Frontal cortex (tissue), 4 donors: Measurements from ENCODE around the gene UST. TPM values are rescaled to one million over a fixed set of nuclear protein-coding genes. Genes with fewer than 3 reads are reported as not detected.
A peak's percentile ranks its signal among the peaks of the same experiment; 100 is the strongest.
"Not testable (repeated sequence)": the region's sequence is repeated elsewhere in the genome, so short reads cannot be mapped to it uniquely, and the experiment has no call there.

Experiments
- DNase-seq, 2 donors: peaks; one replicate each; pipeline ENCODE4 v3.0.0; 2012; ENCODE audit warnings: low spot score in 2 of 2
- FAIRE-seq: peaks from 2 replicates; lab custom pipeline; 2012; peaks lifted over from hg19 to GRCh38; lab: Jason Lieb, UNC
- total RNA-seq: library from RNA; depleted of rRNA; stranded (reverse); fragments of >200 nt; gene quantifications from one replicate; pipeline ENCODE4 v1.2.3, GENCODE V29; 2014
- donor health status: control.
- donor health status: control.
- donor health status: control.

Gene UST
- total RNA-seq, 1 donor from 2014 or later, result 39.5 TPM

DNA sequence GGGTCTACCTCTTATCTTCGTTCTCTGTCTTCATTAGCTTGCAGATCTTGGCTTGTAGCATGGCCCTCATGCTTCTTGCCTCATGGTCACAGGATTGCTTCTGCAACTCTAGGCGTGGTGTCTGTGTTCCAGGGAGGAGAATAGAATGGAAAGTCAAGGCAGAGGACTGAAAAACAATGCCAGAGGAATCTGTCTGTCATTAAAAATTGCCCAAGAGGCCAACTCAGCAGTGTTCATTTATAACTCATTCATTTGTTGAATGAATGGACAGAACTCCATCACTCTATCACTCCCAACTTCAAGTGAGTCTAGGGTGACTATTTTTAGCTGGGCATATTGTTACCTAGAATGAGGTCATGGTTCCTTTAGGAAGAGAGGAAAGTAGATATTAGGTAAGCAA is 179.6 kb downstream of the UST start:
- DNase-seq (no peak), FAIRE-seq (no peak)

DNA sequence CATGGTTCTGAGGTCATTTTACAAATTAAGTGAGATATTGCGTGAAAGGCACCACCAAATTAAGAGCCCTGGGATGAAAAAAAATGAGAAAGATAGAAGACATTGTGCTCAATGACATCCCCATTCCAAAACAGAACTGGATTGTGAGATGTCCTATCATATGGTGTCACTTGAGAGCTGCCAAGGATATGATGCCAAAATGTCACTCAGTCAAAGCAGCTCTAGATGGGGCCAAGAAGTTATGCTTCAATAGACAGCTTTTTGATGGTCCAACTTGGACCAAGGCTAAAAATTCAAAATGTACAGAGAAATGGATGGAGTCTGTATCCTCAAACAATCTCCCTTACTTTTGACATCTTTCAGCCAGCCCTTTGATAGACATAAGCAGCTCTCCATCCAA is 180.8 kb downstream of the UST start:
- FAIRE-seq, result no peak
- DNase-seq, result no peak

DNA sequence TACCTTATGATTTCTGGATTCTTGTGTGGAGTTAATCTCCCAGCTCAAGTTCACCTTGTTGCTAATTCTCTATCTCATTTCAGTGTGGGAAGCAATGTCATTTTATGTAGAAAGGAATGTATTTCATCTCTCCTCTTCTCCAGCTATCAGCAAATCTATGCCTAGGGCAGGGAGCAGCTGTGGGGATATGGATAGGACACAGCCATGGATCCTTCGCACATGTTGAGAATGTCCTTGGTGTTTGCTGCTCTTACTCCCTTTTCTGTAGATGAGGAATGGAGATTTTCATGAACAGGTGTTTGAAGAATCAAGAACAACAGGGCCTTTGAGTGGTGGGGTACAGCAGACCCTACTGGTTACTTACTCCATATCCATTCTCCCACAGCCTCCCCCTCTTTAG is 182.0 kb downstream of the UST start:
- no peak for FAIRE-seq
- DNase-seq, result no peak

DNA sequence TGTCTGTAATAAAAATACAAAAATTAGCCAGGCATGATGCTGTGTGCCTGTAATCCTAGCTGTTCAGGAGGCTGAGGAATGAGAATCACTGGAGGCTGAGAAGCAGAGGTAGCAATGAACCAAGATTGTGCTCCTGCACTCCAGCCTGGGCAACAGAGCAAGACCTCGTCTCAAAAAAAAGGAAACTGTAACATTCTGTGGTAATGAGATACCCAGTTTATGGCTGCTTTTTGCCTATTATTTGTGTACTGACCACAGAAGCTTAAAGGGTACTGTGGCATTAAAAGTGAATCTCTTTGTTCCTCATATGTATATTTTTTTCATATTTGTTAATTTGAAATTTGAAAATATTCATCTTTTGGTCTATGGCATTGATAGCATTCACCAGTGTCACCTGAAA is 185.4 kb downstream of the UST start:
- no peak for FAIRE-seq

GRCh38 chr6:148932731-148933130 is 185.9 kb downstream of the UST start:
- FAIRE-seq, result no peak
- DNase-seq, result no peak

More for the DNA sequence above, 185.4 kb downstream of the UST start:
- no peak for DNase-seq

GRCh38 chr6:148934539-148934938 is 187.7 kb downstream of the UST start:
- DNase-seq (no peak), FAIRE-seq (no peak)

DNA sequence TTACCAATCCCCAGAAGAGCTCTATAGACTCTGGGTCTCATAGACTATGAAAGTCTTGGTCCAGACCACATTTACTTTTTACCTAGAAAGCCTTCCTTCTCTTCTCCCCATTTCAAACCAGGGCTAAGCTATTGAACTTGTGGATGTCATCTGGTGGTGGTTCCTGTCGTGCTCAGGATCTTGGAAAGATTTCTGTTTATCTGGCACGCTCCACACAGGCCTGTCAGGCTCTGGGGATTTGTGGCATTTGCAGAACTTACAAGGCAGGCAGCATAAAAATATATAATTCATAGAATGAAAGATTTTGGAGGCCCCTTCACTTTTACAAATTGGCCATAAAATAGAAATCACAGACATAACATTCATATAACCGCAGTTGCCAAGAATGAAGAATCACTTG is 188.1 kb downstream of the UST start:
- FAIRE-seq (no peak), DNase-seq (no peak)

DNA sequence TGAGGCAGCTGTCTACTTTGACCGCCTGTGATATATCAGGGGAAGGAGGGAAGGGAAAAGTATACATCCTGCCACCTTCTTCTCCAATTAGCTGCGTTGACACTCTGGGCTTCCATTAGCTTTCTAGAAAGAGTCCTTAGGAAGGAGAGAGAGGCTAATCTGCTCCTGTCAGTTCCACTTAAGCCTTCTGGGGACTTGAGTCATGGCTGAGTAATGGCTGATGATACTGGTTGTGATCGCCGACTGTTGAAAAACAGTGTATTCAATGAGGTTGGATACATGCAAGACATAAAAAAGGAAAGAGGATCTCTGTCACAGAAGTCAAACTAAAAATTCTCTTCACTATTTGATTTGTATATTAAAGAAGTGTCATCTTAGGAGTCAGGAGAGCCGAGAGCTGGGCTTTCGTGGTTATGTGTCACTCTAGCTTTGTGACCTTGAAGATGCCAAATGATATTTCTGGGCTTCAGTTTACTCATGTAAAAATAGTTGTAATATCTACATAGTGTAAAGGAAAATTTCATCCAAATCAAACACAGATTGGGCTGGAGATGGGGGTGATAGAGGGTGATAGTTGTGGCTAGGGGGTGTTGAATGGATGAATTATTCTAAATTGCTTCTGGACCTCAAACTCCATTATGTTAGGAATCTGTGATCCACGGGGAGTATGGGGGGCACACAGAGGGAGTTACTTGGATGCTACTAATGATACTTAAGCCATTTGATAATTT is 189.0 kb downstream of the UST start:
- DNase-seq (no peak), FAIRE-seq (no peak)

GRCh38 chr6:148943451-148943850 is 196.6 kb downstream of the UST start:
- DNase-seq (no peak), FAIRE-seq (no peak)

- FAIRE-seq (no peak), DNase-seq (no peak)
Observed at GRCh38 chr6:148944608-148945007, 197.8 kb downstream of the UST start.

DNA sequence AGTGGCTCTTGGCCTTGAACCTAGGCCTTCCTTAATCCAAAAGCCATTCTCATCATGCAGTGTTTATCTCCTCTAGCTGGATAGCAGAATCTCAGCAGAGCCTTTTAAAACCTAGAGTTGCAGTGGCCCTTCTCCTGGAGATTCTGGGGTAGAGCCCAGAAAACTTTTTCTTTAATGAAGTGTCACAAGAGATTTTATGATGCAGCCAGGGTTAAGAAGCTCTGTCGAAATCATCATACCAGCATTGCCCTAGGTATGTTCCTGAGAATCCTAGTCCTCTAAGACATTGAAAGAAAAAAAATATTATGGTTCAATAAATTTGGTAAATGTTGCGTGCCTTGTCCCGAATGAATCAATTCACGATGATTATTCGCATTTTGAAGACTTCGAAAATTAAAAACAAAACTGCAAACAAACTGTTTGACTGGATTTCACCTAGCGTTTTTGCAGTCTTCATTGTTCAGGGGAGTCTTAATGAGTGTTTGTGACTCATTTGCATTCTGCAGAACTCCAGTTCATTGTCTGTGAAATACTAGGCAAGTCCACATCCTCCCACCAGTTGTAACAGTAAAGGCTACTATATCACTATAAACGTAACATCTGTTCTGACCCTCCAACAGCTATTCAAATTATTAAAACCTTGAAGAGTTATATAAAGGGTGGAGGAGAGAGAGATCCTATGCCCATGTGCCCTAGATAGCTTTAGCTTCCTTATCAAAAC is 198.6 kb downstream of the UST start:
- FAIRE-seq (no peak), DNase-seq (no peak)

DNA sequence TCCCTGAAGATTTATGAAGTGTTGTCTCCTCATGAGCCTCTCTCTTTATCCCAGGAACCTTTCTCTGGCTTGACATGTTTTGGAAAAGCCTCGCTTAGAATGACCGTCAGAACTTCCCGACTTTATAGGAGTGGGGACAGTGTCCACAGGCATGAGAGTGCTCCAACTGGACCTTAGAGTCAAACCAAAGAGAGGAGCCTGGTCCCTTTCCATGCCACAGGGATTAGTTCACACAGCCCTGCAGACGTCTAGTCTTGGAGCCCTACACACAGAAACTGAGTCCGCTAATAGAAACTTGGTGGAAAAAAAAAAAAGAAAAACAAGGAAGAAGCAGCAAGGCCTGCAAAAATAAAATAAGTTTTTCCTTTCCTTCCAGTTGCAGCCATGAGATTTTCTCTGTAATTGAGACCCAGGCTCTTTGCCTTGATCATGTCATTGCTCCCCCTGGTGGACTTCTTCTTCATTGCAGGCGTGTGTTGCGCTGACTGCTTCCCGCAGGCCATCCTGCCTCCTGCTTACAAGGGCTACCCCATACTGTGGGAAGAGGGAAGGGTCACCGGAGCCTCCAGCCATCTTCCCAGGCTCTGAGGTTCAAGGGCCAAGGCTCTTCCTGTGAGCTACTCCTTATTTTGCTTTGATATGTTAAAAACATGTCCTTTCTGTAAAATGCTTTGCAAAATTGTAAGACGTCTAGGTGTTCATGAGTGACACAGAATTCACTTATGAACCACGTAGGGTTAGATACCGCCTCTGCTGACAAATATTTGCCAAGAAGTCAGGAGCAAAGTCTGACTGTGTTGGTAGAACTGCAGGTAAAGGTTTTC is 201.0 kb downstream of the UST start:
- DNase-seq (peak; percentile 17 to 52), FAIRE-seq (no peak)

- no peak for FAIRE-seq
- no peak for DNase-seq
Observed at GRCh38 chr6:148951662-148952061, 204.8 kb downstream of the UST start.

DNA sequence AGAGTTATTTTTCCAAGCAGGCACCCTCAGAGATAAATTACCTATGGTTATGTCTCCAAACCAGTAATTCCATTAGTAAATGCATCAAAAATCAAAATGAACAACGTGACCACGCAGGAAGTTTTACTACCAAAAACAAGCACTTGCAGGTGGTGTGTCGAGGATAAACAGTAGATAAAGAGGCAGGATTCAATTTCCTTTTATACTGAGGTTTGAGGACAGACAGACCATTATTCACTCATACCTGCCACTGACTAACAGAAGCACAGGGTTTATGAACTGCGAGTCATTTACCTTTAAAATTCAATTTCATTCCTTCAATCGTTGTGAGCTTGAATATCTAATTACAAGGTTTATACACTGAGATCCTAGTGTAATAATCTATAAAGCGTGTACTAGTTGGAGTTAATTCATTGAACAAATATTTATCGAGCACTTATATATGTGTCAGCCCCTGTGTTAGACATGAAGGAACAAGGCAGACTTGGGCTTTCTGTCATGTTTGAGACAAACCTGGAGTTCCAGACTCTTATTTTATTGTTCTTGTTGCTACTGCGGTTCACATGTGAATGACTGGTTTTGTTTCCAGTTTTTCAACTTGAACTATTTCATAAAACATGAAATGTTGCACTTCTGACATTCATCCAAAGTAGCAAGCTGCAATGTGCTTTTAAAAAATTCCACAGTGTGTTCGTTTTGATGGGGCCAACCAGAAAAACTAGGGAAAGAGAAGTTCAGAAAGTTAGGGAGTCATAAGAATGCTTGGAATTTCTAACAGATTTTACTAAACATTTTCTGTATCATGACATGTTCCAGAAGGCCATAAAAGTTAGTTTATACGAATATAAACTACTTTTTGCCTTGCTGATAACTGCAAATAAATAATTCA is 205.6 kb downstream of the UST start:
- DNase-seq, result no peak
- FAIRE-seq, result no peak

DNA sequence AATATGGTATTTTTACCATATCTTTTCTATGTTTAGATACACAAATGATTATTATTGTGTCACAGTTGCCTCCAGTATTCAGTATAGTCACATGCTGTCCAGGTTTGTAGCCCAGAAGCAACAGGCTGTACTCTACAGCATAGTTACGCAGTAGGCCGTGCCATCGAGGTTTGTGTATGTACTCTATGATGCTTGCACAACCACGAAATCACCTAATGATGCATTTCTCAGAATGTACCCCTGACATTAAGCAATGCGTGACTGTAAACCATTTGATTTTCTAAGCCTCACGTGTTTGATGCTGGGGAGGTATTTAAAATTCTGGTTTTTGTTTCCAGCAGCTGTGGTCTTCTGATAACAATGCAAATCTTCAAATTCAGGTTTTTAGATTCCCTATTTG is 207.6 kb downstream of the UST start:
- FAIRE-seq (no peak), DNase-seq (no peak)

GRCh38 chr6:148954934-148955333 is 208.1 kb downstream of the UST start:
- no peak for FAIRE-seq
- DNase-seq, result no peak

- DNase-seq (no peak), FAIRE-seq (no peak)
Observed at GRCh38 chr6:148955441-148955840, 208.6 kb downstream of the UST start.

- FAIRE-seq, DNase-seq: not testable (repeated sequence)
Observed at GRCh38 chr6:148956163-148956562, 209.3 kb downstream of the UST start.

DNA sequence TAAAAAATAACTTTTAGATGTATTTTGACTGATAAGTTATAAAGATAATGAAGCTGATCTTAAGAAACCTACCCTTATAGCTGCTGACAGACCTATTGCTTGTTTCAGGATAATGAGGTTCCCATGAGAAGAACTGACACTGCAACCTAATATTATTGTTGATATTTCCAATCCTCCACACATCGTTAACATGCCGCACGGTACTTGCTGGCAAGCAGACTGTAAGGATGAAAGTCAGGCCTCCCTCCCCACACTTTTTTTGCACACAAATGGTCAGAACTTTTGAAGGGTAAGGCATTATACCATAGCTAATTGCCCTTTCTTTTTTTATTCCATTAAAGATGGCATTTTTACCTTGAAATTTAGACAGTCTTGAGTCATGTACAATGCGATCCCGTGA is 210.9 kb downstream of the UST start:
- no peak for FAIRE-seq
- no peak for DNase-seq

DNA sequence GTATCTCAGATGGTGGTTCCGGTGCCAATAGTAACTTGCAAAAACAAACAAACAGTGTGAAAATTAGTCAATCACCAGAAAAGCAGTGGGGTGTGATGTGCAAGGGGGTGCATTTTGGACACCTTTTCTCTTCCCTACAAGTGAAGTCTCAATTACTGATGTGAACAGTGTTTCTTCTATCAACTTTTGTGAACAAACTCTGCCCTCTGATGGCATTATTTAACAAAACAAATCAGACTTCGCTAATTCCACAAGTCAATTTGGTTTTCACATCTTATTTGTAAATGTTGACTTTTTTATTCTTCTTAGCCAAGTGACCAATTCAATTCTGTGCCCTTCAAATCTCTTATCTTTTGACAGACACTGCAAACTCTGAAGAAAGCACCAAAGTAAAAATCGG is 212.2 kb downstream of the UST start:
- FAIRE-seq (no peak), DNase-seq (no peak)
